ENCODE data around the gene PRAMEF13. TPM values are rescaled to one million over a fixed set of nuclear protein-coding genes. Genes with fewer than 3 reads are reported as not detected.
"Not testable (repeated sequence)": the region's sequence is repeated elsewhere in the genome, so short reads cannot be mapped to it uniquely, and the experiment has no call there.

PRAMEF13 gene, protein sequence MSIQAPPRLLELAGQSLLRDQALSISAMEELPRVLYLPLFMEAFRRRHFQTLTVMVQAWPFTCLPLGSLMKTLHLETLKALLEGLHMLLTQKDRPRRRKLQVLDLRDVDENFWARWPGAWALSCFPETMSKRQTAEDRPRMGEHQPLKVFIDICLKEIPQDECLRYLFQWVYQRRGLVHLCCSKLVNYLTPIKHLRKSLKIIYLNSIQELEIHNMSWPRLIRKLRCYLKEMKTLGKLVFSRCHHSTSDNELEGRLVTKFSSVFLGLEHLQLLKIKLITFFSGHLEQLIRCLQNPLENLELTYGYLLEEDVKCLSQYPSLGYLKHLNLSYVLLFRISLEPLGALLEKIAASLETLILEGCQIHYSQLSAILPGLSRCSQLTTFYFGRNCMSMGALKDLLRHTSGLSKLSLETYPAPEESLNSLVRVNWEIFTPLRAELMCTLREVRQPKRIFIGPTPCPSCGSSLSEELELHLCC
- not detected for total RNA-seq

DNA sequence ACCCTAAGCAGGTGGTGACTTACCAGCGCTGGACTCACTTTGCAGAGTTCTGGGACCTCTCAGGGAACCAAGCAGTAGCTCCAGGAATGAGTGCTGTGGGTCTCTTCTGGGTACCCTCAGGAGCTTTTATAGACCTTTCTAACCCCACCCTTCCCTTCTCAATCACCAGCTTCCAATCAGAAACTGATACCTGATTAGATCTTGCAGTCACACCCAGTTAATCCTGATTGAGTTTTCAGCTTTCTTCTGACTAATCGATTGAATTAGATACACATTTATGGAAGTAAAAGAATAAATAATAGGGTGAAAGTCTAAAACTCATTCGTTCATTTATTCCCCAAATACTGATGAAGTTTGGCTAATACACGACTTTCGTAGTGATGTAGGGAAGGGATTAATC, at the start of gene PRAMEF13:
TSS of gene PRAMEF13 (minus strand) at position 101 of the 400 bp plus-strand sequence. CDS start 1,820 bp downstream, outside the sequence.
- DNase-seq (ENCODE audit: low spot score); ATAC-seq (ENCODE audit: low FRiP score): not testable (repeated sequence)

DNA sequence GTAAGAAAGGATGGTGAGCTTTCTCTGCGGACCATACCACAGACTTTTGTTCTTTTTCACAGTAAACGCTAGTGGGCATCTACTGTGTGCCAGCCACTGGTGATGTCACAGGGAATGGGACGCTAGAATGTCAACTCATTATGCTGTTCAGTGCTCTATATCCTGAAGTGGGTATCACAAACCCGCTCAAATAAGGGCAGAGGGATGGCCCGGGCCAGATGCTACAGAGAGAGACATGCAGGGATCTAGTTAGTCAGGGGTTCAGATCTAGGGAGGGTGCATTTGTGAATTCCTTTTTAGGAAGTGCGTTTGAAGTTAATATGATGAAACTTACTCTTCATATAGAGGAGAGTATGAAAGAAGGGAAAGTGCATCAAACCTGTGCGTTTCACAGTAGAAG, 45.9 kb upstream of the PRAMEF13 start:
- DNase-seq (ENCODE audit: low spot score); ATAC-seq (ENCODE audit: low FRiP score): not testable (repeated sequence)

DNA sequence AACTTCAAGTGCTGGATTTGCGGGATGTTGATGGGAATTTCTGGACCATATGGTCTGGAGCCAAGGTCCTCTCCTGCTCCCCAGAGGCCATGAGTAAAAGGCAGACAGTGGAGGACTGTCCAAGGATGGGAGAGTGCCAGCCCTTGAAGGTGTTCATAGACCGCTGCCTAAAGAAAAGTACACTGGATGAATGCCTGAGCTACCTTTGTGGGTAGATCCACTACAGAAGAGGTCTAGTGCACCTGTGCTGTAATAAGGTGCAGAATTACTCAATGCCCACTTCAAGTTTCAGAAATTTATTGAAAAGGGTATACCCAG, 45.3 kb upstream of the PRAMEF13 start:
- not testable (repeated sequence) for DNase-seq (ENCODE audit: low spot score)

DNA sequence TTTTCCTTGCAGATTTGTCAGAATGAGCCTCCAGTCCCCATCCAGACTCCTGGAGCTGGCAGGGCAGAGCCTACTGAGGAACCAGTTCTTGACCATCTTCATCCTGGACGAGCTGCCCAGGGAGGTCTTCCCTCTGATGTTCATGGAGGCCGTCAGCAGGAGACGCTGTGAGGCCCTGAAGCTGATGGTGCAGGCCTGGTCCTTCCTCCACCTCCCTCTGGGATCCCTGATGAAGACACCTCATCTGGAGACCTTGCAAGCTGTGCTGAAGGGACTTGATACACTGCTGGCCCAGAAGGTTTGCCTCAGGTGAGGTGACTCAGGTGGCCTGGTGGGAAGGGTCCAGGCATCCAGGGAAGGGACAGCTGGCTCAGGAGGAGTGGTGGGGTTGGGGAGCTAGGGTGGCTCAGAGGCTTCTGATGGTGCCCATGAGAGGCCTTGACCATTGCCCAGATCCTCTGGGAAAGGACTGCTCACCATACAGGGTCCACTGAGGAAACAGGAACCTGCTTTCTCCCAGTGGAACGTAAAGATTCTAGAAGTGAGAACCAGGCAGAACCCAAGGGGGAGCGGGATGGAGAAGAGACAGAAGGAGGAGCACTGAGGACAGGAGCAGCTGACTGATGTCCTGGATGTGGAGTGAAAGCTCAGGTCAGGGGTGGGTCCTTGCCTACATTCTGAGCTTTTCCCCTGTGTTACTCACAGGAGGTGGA, 44.8 kb upstream of the PRAMEF13 start:
- DNase-seq (ENCODE audit: low spot score); ATAC-seq (ENCODE audit: low FRiP score): not testable (repeated sequence)

More for the DNA sequence above, 45.3 kb upstream of the PRAMEF13 start:
- ATAC-seq (ENCODE audit: low FRiP score), result not testable (repeated sequence)

DNA sequence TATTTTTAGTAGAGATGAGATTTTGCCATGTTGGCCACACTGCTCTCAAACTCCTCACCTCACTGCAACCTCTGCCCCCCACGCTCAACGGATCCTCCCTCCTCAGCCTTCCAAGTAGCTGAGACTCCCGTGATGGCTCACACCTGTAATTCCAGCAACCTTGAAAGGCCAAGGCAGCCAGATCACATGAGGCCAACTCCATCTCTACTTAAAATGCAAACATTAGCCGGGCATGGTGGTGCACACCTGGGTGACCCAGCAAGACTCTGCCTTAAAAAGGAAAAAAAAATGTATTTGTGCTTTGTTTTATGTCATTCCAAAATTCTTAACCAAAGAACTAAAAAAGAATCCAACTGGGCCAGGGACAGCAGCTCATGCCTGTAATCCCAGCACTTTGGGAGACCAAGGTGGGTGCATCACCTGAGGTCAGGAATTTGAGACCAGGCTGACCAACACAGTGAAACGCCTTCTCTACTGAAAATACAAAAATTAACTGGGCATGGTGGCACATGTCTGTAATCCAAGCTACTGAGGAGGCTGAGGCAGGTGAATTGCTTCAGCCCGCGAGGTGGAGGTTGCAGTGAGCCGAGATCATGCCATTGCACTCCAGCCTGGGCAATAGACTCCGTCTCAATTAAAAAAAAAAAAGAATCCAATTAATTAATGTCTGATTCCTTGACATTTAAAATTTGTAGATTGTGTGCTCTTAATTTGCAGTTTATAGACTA, 42.5 kb upstream of the PRAMEF13 start:
- not testable (repeated sequence) for ATAC-seq (ENCODE audit: low FRiP score)
- DNase-seq (ENCODE audit: low spot score), result peak; percentile 16

DNA sequence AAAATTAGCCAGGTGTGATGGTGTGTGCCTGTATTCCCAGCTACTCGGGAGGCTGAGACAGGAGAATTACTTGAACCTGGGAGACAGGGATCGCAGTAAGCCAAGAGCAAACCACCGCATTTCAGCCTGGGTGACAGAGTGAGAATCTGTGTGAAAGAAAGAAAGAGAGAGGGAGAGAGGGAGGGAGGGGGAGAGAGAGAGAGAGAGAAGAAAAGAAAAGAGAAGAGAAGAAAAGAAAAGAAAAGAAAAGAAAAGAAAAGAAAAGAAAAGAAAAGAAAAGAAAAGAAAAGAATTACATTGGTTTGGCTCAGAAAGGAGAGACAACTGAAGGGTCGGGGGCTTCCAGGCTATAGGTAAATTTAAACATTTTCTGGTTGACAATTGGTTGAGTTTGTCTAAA, 38.4 kb upstream of the PRAMEF13 start:
- DNase-seq (ENCODE audit: low spot score); ATAC-seq (ENCODE audit: low FRiP score): not testable (repeated sequence)

DNA sequence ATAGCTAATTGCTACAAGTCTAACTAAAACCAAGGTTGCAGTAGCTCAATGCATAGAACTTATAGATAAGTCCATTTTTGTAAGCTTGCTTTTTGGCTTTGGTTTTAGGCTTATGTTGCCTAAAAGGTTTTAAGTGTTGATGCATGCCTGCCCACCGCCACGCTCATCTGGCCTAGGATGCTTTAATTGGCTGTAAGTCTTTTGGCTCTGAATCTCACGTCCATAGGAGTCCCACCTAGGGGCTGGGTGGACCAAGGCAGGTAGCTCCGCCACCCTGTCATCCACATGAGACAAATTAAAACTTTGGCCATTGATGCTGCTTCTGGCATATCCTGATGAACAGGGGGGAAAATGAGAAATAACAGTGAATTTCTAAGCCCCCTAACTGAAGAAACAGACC, 36.4 kb upstream of the PRAMEF13 start:
- not testable (repeated sequence) for ATAC-seq (ENCODE audit: low FRiP score); DNase-seq (ENCODE audit: low spot score)

DNA sequence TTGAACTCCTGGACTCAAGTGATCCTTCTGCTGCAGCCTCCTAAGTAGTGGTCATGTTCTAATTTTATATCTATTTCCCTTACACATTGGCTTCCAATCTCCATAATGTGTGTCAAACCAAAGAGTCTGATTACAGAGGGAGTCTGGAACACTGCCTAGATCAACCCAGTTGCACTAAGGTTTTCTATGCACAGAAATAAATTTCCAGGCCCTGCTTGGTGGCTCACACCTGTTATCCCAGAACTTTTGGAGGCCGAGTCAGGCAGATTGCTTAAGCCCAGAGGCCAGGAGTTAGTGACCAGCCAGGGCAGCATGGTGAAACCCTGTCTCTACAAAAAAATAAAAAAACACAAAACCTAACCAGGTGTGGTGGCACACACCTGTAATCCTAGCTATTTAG, 32.8 kb upstream of the PRAMEF13 start:
- ATAC-seq (ENCODE audit: low FRiP score); DNase-seq (ENCODE audit: low spot score): not testable (repeated sequence)

DNA sequence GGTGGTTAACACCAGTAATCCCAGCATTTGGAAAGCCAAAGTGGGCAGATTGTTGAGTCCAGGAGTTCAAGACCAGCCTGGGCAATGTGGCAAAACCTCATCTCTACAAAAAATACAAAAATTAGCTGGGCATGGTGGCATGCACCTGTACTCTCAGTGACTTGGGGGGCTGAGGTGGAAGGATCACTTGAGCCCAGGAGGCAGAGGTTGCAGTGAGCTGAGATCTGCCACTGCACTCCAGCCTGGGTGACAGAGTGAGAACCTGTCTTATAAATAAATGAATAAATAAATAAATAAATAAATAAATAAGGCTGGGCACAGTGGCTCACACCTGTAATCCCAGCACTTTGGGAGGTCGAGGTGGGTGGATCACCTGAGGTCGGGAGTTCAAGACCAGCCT, 30.8 kb upstream of the PRAMEF13 start:
- ATAC-seq (ENCODE audit: low FRiP score); DNase-seq (ENCODE audit: low spot score): not testable (repeated sequence)

DNA sequence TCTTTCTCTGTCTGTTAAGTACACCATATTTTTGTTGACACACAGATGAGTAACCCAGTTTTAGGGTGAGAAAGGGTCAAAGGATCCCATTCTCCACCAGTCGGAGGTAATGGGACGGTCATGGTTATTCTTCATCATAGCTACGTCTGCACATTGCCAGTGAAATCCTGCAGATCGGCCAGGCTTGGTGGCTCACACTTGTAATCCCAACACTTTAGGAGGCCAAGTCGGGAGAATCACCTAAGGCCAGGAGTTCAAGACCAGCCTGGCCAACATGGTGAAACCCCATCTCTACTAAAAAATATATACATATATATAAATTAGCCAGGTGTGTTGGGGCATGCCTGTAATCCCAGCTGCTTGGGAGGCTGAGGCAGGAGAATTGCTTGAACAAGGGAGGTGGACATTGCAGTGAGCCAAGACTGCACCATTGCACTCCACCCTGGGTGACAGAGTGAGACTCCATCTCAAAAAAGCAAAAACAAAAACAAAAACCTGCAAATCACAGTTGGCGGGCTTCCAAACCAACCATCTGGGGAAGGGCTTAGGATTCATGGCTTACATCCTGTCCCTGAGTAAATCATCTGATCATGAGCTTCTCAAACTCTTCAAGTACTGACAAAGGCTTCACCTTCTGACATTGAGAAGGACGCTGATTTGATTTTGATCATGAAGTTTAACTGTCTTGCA, 30.0 kb upstream of the PRAMEF13 start:
- not testable (repeated sequence) for ATAC-seq (ENCODE audit: low FRiP score)
- peak; percentile 18 for DNase-seq (ENCODE audit: low spot score)

DNA sequence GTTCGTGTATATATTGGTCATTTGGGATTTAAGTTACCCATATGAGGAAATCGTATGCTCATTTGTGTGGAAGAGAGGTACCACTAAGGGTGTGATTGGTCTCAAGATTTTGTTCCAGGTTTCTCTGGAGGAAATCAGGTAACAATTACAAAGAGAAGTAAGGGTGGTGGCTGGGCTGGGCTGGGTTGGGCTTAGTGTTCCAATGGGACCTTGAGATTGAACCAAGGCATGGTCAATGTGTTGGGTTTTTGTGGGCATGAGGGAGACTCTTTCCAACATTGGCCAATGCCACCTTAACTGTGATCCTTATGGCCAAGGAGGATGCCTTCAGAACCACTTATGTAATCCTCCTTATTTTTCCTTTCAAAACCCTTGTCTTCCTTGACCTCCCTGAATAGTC, 29.4 kb upstream of the PRAMEF13 start:
- not testable (repeated sequence) for ATAC-seq (ENCODE audit: low FRiP score)
- peak; percentile 9 for DNase-seq (ENCODE audit: low spot score)

DNA sequence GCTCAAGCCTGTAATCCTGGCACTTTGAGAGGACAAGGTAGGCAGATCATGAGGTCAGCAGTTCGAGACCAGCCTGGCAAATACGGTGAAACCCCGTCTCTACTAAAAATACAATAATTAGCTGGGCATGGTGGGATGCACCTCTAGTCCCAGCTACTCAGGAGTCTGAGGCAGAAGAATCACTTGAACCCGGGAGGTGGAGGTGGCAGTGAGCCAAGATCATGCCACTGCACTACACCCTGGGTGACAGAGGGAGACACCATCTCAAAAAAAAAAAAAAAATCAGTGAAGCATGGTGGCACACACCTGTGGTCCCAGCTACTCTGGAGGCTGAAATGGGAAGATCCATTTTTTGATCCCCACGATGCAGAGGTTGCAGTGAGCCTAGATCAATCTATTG, 28.9 kb upstream of the PRAMEF13 start:
- not testable (repeated sequence) for DNase-seq (ENCODE audit: low spot score); ATAC-seq (ENCODE audit: low FRiP score)

DNA sequence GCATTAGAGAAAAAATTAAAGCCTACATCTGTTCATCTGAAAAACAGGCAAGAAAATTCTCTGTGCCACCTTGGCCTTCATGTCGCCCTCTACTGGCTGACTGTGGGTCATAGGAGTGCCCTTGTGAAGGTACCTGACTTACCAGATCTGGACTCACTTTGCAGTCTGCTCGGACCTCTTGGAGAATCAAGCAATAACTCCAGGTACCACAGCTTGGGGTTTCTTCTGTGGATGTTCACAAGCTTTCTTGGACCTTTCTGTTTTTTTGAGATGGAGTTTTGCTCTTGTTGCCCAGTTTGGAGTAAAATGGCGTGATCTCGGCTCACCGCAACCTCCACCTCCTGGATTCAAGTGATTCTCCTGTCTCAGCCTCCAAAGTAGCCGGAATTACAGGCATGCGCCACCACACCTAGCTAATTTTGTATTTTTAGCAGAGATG, 27.2 kb upstream of the PRAMEF13 start:
- TF ChIP-seq, protein P1, sequence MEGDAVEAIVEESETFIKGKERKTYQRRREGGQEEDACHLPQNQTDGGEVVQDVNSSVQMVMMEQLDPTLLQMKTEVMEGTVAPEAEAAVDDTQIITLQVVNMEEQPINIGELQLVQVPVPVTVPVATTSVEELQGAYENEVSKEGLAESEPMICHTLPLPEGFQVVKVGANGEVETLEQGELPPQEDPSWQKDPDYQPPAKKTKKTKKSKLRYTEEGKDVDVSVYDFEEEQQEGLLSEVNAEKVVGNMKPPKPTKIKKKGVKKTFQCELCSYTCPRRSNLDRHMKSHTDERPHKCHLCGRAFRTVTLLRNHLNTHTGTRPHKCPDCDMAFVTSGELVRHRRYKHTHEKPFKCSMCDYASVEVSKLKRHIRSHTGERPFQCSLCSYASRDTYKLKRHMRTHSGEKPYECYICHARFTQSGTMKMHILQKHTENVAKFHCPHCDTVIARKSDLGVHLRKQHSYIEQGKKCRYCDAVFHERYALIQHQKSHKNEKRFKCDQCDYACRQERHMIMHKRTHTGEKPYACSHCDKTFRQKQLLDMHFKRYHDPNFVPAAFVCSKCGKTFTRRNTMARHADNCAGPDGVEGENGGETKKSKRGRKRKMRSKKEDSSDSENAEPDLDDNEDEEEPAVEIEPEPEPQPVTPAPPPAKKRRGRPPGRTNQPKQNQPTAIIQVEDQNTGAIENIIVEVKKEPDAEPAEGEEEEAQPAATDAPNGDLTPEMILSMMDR (IDR thresholded peaks at IDR 0.05), result no peak
- no peak for ATAC-seq (ENCODE audit: low FRiP score)
- DNase-seq (ENCODE audit: low spot score), result peak; percentile 15

DNA sequence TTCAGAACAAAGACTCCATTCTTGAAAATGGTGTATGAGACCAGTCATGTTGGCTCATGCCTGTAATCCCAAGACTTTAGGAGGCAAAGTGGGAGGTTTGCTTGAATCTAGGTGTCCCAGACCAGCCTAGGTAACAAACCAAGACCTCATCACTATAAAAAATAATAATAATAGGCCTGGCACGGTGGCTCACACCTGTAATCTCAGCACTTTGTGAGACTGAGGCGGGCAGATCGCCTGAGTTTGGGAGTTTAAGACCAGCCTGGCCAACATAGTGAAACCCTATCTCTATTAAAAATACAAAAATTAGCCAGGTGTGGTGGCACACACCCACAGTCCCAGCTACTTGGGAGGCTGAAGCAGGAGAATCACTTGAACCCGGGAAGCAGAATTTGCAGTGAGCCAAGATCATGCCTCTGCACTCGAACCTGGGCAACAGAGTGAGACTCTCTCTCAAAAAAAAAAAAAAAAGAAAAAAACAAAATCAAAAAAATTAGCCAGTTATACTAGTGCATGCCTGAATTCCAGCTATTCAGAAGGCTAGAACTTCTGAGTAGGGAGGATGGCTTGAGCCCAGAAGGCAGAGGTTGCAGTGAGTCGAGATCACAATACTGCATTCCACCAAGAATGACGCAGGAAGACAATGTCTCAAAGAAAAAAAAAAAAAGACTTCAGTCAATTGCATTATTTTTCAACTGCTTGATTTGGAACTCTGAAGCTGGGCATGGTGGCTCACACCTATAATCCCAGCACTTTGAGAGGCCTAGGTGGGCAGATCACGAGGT, 26.3 kb upstream of the PRAMEF13 start:
- not testable (repeated sequence) for ATAC-seq (ENCODE audit: low FRiP score)
- peak; percentile 11 for DNase-seq (ENCODE audit: low spot score)

DNA sequence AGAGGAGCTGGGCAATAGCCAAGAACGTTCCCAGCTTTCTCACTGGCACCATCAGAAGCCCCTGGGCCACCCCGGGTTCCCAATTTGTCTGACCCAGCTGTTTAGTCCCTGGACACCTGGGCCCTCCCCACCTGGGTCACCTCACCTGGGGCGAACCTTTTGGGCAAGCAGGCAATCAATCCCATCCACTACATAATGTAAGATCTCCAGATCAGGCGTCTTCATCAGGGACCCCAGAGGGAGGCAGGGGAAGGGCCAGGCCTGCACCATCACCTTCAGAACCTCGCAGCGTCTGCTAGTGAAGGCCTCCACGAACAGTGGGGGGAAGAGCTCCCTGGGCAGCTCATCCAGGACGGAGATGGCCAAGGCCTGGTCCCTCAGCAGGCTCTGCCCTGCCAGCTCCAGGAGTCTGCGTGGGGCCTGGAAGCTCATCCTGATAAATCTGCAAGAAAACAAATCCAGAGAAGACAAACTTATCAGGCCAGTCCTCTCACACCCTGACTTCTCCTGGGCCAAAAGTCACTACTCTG, 24.5 kb upstream of the PRAMEF13 start, which contains the start of gene PRAMEF18:
TSS of gene PRAMEF18 (minus strand) at position 480 of the 530 bp plus-strand sequence. CDS start at position 432, 48 bp downstream.
- ATAC-seq (ENCODE audit: low FRiP score); DNase-seq (ENCODE audit: low spot score): not testable (repeated sequence)
